ENCODE results near the gene TPPP.

The TPPP gene

DNA sequence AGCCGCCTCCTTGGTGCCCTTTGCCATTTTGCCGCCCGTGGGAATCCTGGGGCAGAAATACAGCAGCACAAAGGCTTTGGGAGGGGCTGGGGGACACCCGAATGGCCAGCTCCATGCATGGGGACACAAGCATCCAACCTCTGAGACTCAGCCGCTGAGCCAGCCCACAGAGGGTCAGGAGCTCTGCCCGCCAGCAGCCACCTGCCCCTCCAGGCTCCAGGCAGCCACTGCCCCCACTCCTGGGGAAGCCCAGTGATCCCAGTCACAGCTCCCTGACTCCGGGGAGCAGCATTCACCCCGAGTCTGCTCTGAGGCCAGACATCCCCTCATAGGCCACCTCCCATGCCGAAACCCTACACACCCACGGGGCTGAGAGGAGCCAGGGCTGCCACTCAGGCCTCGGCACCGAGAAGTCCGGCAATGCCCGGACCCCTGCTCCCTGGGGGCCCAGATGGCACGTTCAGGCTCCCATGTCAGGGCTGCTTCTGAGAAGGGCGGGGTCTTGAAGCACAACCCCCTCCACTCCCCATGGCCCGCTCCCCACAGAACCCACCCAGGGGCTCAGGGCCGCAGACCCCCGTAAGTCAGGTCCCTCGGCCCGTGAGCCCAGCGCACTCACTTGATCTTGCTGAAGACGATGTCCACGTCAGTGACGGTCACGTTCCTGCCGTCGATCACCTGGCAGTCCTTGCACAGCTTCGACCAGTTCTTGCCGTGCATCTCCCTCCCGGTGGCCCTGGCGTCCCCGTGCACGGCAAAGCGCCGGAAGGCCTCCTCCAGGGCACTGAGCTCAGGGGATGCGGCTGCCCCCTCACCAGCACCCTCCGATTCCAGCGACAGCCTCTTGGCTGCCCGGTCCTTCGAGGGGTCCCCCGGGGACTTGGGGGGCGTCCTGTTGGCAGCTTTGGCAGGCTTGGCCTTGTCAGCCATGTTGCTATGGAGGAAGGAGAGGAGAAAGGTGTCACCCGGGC lies 15.7 kb downstream of the TPPP start:
- DNase-seq (ENCODE audit: low read depth) = no peak
- H3K4me3 ChIP-seq (ENCODE audit: low read length) = no peak overlapping the region
- TF ChIP-seq, protein P1, sequence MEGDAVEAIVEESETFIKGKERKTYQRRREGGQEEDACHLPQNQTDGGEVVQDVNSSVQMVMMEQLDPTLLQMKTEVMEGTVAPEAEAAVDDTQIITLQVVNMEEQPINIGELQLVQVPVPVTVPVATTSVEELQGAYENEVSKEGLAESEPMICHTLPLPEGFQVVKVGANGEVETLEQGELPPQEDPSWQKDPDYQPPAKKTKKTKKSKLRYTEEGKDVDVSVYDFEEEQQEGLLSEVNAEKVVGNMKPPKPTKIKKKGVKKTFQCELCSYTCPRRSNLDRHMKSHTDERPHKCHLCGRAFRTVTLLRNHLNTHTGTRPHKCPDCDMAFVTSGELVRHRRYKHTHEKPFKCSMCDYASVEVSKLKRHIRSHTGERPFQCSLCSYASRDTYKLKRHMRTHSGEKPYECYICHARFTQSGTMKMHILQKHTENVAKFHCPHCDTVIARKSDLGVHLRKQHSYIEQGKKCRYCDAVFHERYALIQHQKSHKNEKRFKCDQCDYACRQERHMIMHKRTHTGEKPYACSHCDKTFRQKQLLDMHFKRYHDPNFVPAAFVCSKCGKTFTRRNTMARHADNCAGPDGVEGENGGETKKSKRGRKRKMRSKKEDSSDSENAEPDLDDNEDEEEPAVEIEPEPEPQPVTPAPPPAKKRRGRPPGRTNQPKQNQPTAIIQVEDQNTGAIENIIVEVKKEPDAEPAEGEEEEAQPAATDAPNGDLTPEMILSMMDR (conservative IDR thresholded peaks at IDR 0.05; ENCODE audit: low read depth, low read length) = no peak

DNA sequence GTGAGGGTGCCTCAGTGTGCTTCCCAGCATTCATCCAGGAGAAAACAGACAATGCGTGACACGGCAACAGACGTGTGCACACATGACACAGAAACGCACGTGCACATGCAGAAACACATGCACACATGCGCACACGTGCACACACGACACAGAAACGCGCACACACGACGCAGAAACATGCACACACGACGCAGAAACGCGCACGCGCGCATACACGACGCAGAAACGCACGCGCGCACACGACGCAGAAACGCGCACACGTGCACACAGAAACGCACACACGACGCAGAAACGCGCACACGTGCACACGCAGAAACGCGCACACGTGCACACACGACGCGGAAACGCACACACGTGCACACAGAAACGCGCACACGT lies 16.5 kb downstream of the TPPP start:
- DNase-seq (ENCODE audit: low read depth) = no peak
- no peak overlapping the region for H3K4me3 ChIP-seq (ENCODE audit: low read length)
- TF ChIP-seq, protein P1 (conservative IDR thresholded peaks at IDR 0.05; ENCODE audit: low read depth, low read length) = no peak

- H3K4me3 ChIP-seq (ENCODE audit: low read length) = no peak overlapping the region
- TF ChIP-seq, protein P1 (conservative IDR thresholded peaks at IDR 0.05; ENCODE audit: low read depth, low read length) = no peak
- no peak for DNase-seq (ENCODE audit: low read depth)
These were observed 17.1 kb downstream of the TPPP start for GRCh38 chr5:675871-676698.

DNA sequence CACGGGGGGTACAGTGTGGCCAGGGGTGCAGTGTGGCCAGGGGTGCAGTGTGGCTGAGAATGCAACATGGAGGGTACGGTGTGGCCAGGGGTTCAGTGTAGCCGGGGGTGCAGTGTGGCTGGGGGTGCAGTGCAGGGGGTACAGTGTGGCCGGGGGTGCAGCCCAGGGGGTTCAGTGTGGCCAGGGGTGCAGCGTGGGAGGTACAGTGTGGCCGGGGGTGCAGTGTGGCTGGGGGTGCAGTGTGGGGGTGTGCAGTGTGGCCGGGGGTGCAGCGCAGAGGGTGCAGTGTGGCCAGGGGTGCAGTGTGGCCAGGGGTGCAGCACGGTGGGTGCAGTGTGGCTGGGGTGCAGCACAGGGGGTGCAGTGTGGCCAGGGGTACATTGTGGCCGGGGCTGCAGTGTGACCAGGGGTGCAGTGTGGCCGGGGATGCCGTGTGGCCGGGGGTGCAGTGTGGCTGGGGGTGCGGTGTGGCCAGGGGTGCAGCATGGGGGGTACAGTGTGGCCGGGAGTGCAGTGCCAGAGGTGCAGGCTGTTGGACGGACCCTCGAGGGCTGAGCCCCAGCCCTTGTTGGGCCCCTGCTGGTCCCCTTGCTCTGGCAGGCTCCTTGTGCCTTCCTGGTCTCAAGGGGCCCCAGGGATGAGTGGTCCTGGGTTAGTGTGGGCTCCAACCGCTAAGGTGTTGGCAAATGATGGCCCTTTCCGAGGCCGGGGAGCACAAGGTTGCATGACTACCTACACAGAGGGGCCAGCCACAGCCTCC lies 17.9 kb downstream of the TPPP start:
- DNase-seq (ENCODE audit: low read depth) = no peak
- TF ChIP-seq, protein P1 (conservative IDR thresholded peaks at IDR 0.05; ENCODE audit: low read depth, low read length) = no peak
- no peak overlapping the region for H3K4me3 ChIP-seq (ENCODE audit: low read length)

- no peak overlapping the region for H3K4me3 ChIP-seq (ENCODE audit: low read length)
- TF ChIP-seq, protein P1 (conservative IDR thresholded peaks at IDR 0.05; ENCODE audit: low read depth, low read length) = no peak
- DNase-seq (ENCODE audit: low read depth) = no peak
These were observed 18.5 kb downstream of the TPPP start for GRCh38 chr5:674630-675011.

GRCh38 chr5:673831-674629 lies 19.1 kb downstream of the TPPP start:
- DNase-seq (ENCODE audit: low read depth) = no peak
- H3K4me3 ChIP-seq (ENCODE audit: low read length) = no peak overlapping the region
- TF ChIP-seq, protein P1 (conservative IDR thresholded peaks at IDR 0.05; ENCODE audit: low read depth, low read length) = no peak

All from retinal pigment epithelial cell (primary cell).